Vagina (tissue), 2 donors: ENCODE data around the gene GLCE.

ENCODE experiments used
- POLR2A ChIP-seq, 2 donors: fragments of 450-650 bp; IDR thresholded peaks; one replicate each; pipeline ENCODE4 v1.6.1; 2017; ENCODE audit warnings: antibody characterized with exemption in 2 of 2, mild to moderate bottlenecking in 2 of 2, moderate library complexity in 2 of 2
- POLR2AphosphoS5 ChIP-seq, 2 donors: sonication (generic); formaldehyde crosslinking; IDR thresholded peaks; one replicate each; pipeline ENCODE4 v1.9.0; 2017; ENCODE audit warnings: antibody characterized with exemption in 2 of 2, mild to moderate bottlenecking in 2 of 2, low read depth in 1 of 2; ENCODE audit not compliant: insufficient read depth in 1 of 2
- TF ChIP-seq, protein P1 (sequence below), 3 experiments: fragments of 450-650 bp in 2 of 3; fragments of 200-600 bp in 1 of 3; sonication (generic) in 1 of 3; IDR thresholded peaks; one replicate each; pipeline ENCODE4 v1.5.1; 2017 to 2019; ENCODE audit warnings: antibody characterized with exemption in 3 of 3, mild to moderate bottlenecking in 2 of 3, moderate library complexity in 2 of 3

DNA sequence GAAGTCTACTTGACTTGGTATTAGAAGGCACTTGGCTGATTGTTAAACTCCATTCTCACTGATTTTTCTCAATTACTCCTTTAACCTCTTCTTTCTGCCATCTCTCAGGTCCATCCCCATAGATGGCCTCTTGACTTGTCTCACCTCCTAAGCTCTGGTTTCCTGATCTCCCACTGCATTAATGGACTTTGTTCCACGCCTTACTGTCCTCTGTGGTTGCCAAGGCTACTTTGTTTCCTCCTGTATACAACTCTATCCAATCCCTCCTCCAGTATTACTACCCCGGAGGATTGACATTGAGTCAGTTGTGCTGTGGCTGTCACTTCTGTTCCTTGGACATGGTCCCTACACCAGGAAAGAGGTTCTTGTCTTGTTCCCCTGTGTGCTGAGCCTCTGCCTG lies 10.6 kb upstream of the GLCE start:
- no peak for TF ChIP-seq POLR2AphosphoS5 (IDR thresholded peaks at IDR 0.05; ENCODE audit: insufficient read depth in 1 of 2, low read depth in 1 of 2)
- TF ChIP-seq, protein P1, sequence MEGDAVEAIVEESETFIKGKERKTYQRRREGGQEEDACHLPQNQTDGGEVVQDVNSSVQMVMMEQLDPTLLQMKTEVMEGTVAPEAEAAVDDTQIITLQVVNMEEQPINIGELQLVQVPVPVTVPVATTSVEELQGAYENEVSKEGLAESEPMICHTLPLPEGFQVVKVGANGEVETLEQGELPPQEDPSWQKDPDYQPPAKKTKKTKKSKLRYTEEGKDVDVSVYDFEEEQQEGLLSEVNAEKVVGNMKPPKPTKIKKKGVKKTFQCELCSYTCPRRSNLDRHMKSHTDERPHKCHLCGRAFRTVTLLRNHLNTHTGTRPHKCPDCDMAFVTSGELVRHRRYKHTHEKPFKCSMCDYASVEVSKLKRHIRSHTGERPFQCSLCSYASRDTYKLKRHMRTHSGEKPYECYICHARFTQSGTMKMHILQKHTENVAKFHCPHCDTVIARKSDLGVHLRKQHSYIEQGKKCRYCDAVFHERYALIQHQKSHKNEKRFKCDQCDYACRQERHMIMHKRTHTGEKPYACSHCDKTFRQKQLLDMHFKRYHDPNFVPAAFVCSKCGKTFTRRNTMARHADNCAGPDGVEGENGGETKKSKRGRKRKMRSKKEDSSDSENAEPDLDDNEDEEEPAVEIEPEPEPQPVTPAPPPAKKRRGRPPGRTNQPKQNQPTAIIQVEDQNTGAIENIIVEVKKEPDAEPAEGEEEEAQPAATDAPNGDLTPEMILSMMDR (IDR thresholded peaks at IDR 0.05): no peak
- no peak for TF ChIP-seq POLR2A (IDR thresholded peaks at IDR 0.05)
